Esophagus mucosa (tissue), 1 donor: Measurements from ENCODE around the gene MAEA. TPM values are rescaled to one million over a fixed set of nuclear protein-coding genes. Genes with fewer than 3 reads are reported as not detected.

Source experiments
- ATAC-seq: fragments of 200-7000 bp; cut with Tn5 transposase; one replicate; pipeline ENCODE4 v1.9.1; 2020
- total RNA-seq: library from RNA; stranded (reverse); gene quantifications from one replicate; pipeline ENCODE4 v1.2.4, GENCODE V29; 2023
- donor health status: DM: yes; HTN: yes; CAD: no.

MAEA gene
- total RNA-seq, 1 donor from 2014 or later: 59.4 TPM

DNA sequence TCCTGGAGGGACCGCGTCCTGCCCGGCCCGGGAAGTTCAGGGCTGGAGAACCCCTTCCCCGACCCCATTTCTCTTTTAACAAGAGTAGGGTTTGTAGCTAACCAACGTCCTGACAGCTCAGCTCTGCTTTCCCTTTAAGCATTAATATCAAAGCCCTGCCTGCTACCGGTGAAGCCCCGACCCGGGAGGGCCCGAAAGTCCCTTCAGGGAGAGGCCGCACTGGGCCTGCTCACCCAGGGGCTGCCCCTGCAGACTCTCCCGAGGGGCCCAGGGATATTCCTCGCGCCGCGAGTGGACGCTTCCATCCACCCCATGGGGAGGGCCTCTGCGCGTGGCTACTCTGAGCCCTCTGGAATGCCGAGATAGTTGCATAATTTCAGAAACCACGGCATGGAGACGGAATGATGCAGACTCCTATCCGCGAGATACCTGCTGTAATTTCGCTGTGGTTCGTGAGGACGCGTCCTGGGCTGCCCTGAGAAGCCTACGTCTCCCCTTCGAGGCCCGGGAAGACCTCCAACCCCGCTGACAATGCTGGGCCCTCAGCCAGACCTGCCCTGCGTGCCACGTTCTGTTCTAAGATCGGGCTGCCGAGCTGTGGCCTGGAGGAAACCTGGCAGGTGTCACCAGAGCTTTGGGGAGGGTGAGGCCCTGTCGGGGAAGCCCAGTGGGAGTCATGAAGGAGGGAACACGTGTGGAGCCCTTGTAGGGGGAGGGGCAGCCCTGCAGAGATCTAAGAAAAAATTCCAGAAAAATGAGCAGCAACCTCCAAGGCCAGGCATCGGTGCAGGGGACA is 39.8 kb upstream of the MAEA start:
- ATAC-seq: peak; percentile 4

GRCh38 chr4:1250527-1250812 is 39.2 kb upstream of the MAEA start:
- no peak for ATAC-seq

DNA sequence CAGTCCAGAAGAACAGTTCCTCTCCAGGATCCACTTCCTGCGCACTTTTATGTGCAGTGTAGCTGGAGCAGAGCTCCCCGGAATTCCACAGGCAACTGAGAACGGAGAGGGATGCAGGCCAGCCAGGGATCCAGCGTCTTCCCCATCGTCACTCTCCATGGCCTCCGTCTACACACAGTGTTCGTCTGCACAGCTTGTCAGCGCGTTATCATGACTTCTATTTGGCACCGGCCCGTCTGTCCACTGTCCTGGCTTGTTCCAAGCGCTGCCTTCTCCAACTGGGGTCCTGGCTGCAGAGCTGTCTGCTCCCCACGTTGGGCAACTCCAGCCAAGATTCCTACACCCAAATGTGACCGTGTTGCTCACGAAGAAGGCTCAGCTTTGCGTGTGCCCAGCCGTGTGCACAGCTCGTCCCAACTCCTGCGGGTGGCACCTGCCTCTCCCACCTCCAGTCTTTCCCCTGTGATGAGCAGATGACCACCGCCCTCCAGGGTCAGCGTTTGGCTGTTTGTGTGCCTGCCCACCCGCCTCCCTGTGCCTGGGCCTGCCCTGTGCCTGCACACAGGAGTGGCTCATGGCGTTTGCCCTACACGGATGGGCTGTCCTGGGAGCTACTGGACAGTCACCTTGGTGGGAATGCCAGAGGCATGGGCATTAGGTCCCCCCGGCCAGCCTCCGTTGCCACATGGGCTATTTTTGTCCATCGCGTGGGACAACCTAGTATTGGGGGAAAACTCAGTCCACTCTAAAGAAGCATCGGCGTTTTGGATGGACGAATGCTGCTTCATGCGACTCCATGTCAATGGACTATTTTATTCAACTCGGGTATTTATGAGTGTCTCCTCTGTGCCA is 38.5 kb upstream of the MAEA start:
- no peak for ATAC-seq

DNA sequence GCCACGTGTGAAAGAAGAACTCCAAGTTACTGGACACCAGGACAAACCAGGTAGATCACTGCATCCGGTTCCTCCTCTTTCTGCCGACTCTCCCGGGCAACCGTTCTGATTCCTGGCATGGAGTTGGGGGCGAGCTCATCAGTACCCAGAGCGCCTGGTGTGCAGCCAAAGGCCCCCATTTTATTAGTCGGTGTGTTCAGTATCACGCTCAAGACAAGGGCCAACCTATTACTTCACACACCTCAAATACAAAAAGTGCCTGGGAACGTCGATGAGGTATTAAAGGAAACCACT is 38.0 kb upstream of the MAEA start:
- ATAC-seq: no peak

DNA sequence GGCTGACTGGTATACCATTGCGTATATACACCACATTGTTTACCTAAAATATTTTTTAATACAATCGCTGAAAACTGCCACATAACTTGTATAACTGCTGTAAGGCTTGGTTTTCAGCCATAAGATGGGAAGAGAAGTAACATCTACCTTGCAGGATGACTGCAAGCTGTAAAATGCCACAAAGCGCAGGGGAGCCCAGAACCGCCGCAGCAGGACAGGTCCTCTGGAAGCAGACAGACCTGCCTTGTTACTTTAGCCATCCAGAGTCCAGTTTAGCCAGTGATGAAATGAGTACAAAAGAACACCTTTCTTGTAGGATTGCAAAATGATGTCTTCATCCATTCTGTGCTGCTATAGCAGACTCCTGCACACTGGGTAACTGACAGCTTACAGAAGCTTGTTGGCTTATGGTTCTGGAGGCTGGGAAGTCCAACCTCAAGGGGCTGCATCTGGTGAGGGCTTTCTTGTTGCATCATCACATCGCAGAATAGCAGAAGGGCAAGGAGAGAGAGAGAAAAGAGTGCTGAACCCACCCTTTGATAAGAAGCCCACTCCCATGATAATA is 36.7 kb upstream of the MAEA start:
- no peak for ATAC-seq

DNA sequence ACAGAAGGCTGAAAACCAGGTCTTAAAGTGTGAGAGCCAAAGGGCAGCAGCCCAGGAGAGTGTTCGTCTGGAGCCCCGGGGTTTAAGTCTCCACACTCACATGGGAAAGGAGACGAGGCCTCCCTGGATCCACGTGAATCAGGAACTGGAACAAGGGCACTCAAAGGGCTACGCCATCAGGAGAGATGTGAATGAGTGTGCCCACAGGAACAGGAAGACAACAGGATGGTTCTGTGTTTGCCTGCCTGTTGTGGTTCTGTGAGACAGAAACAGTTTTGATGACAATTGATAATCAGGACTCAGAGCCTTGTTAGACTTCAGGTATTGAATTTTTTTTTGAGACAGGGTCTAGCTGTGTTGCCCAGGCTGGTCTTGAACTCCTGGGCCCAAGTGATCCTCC is 35.9 kb upstream of the MAEA start:
- ATAC-seq: no peak

DNA sequence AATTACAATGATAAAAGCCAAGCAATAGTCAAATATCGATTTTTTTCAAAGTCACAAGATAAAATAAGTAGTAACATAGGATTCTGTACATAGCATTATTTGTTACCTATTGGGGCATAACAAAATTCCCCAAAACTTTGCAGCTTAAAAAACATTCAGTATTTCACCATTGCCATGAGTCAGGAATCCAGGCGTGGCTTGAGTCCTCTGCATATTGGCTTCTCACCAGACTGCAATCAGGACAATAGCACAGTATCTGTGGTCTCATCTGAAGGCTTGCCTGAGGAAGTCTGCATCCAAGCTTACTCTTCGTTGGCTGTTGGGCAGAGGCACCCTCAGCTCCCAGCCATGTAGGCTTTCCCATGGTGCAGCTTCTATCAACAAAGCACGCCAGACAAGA is 34.5 kb upstream of the MAEA start:
- ATAC-seq: no peak

GRCh38 chr4:1255699-1256098 is 34.0 kb upstream of the MAEA start:
- ATAC-seq: no peak

DNA sequence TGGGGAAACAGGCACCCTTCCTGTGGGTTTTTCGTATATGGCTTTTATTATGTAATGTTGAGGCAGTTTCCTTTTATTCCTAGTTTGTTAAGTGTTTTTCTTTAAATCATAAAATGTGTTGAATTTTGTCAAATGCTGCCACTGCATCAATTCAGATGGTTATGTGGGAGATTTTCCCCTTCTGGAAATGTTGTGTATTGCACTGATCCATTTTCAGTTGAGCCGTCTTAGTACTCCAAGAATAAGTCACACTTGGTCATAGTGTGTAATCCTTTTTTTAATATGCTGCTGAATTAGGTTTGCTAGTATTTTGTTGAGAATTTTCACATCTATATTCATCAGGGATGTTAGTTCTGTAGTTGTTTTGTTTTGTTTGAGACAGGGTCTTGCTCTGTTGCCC is 31.2 kb upstream of the MAEA start:
- ATAC-seq: no peak

GRCh38 chr4:1259966-1260365 is 29.7 kb upstream of the MAEA start:
- no peak for ATAC-seq

- peak; percentile 10 for ATAC-seq
Measured at GRCh38 chr4:1260418-1261106, 29.1 kb upstream of the MAEA start.

- peak; percentile 29 for ATAC-seq
Measured at GRCh38 chr4:1261107-1261928, 28.4 kb upstream of the MAEA start.

DNA sequence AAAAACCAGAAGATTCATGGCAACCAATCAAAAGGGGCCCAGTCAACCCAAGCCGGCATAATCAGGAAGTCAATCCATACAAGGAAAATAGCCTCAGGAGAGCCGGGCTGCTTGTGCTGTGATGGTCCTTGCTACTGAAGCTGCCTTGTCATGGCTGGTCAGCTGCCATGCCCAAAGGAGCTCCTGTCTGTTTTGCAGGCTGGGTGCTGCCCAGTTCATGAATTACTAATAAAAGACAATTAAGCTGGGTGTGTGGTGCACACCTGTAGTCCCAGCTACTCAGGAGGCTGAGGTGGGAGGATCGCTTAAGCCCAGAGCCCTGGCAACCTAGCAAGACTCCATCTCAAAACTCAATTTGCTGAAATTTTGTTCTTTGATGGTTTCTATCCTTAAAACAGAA is 24.7 kb upstream of the MAEA start:
- no peak for ATAC-seq

- no peak for ATAC-seq
Measured at GRCh38 chr4:1265351-1265750, 24.3 kb upstream of the MAEA start.

GRCh38 chr4:1266881-1267763 is 22.6 kb upstream of the MAEA start:
- no peak for ATAC-seq

- no peak for ATAC-seq
Measured at GRCh38 chr4:1269209-1269608, 20.5 kb upstream of the MAEA start.

DNA sequence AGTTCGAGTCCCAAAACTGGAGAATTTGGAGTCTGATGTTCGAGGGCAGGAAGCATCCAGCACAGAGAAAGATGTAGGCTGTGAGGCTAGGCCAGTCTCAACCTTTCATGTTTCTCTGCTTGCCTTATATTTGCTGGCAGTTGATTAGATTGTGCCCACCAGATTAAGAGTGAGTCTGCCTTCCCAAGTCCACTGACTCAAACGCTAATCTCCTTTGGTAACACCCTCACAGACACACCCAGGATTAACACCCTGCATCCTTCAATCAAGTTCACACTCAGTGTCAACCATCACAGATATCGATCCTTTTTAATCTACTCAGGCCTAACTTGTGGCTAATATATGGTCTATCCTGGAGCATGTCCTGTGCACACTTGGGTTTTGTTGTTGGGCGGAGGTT is 18.0 kb upstream of the MAEA start:
- no peak for ATAC-seq

DNA sequence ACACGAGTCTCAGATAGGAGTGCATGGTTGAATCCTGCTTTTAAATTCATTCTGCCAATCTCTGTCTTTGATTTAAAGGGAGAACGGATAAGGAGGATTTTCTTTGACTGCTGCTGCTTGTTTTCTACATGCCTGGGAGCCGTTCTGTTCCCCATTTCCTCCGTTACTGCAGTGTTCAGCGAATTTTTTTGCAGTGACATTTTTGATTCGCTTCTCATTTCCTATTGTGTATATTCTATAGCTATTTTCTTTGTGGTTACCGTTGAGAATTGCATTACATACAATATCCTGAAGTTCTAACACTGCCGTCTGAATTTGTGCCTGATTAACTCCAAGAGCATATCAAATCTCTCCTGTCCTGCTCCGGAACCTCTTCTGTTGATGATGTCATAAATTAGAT is 14.8 kb upstream of the MAEA start:
- no peak for ATAC-seq

GRCh38 chr4:1276984-1277383 is 12.7 kb upstream of the MAEA start:
- ATAC-seq: no peak

DNA sequence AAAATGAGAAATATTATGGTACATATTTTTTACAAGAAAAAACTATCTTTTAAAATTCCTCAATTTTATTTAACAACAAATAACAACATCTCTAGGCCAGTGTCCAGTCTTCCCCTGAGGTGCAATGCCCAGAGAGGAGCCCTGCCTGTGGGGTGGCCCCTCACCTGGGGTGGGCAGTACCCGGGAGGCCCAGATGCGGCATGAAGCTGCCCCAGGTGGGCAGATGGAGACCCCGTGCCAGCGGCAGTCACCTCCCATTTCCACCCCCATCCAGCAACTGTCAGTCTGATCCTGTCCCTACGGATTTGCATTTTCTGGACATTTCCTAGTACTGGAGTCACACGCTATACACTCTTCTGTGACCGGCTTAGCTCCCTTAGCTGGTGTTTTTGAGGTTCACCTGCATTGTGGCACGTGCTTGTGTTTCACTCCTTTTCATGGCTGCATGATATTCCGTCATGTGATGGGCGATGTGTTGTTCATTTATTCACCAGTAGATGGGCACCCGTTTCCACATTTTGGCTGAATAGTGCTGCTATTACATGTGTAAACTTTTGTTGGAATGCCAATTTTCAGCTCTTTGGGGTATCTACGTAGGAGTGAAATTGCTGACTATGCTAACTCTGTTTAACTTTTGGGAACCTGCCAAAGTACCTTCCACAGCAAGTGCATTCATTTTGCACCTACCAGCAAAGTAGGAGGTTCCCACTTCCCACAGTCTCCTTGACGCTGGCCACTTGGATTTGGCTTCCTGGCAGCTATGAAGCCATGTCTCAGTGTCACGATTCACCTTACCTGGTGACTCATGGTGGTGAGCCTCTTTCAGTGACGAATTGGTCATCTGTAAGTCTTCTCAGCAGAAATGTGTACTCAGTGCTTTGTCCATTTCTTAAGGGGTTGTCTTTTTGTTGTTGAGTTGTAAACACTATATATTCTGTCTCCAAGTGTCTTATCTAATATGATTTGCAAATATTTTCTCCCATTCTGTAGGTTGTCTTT is 11.7 kb upstream of the MAEA start:
- ATAC-seq: peak; percentile 49
